Measurements from ENCODE around the gene ZFHX3.

GRCh38 chr16:72809446-72809845 lies 238.5 kb downstream of the ZFHX3 start:
- TF ChIP-seq CTCF (IDR thresholded peaks at IDR 0.05 in 2 of 3, conservative IDR thresholded peaks at IDR 0.05 in 1 of 3; ENCODE audit: insufficient read depth in 2 of 3, low read depth in 1 of 3, low read length in 3 of 3): no peak
- no peak for TF ChIP-seq MAZ (CRISPR knock-in tag; conservative IDR thresholded peaks at IDR 0.05 in 1 of 2, IDR thresholded peaks at IDR 0.05 in 1 of 2)
- no peak for TF ChIP-seq ARNT (IDR thresholded peaks at IDR 0.05)

Measured in K562 (cell line).